HG03108 (cell line): ENCODE measurements around the gene ZNRF1.
"Not testable (repeated sequence)": the region's sequence is repeated elsewhere in the genome, so short reads cannot be mapped to it uniquely, and the experiment has no call there.

Experiments used
- ATAC-seq: cut with Tn5 transposase; IDR thresholded peaks from one replicate; pipeline ENCODE4 v1.9.1; 2021; ENCODE audit warnings: moderate library complexity; ENCODE audit not compliant: unreplicated experiment

ZNRF1 gene

GRCh38 chr16:74998481-74999218, at the start of gene ZNRF1:
Gene ZNRF1, plus strand, starts transcription at chr16:74999024. Its CDS starts 648 bp downstream, at chr16:74999672.
- peak; percentile 48 for ATAC-seq

- no peak for ATAC-seq
Measured at GRCh38 chr16:74949309-74949708, 49.5 kb upstream of the ZNRF1 start.

GRCh38 chr16:74950511-74950910, 48.3 kb upstream of the ZNRF1 start:
- no peak for ATAC-seq

DNA sequence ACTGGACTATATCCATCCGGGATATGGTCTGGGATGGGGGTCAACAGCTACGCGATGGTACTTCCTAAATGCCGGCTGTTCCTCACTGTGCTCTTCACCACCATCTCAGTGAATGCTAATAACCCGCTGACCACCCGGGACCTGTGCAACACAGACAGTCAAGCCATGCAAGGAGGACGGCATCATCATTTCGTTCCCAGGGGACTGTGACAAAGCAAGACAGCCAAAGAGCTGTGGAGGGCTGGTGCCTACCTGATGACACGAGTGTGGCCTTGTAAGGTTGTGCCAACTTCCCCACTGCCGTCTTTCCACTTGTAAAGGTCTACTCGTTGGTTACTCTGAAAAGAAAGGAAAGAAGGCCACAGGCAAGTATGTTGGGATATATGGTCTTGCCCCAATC, 47.6 kb upstream of the ZNRF1 start:
- ATAC-seq, result no peak

DNA sequence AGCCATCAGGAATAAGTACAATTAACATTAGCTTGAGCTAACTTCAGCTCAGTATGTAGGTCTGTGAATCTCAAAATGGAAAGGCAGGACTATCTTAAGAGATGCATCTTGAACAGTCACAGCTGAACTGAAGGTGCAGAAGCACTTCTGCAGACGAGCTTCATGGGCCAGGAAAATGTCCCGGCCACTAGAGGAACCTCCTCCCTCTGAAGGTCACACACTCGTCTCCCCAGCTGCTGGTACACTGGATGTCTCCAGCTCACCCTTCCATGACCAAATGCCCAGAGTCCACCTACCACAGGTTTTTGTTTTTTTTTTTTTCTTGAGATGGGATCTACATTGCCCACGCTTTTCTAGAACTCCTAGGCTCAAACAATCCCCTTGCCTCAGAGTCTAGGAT, 47.1 kb upstream of the ZNRF1 start:
- no peak for ATAC-seq

GRCh38 chr16:74954763-74955162, 44.1 kb upstream of the ZNRF1 start:
- ATAC-seq, result no peak

- ATAC-seq, result no peak
Measured at GRCh38 chr16:74973304-74973703, 25.5 kb upstream of the ZNRF1 start.

- ATAC-seq, result no peak
Measured at GRCh38 chr16:74975591-74975990, 23.2 kb upstream of the ZNRF1 start.

- ATAC-seq, result no peak
Measured at GRCh38 chr16:74982256-74982655, 16.6 kb upstream of the ZNRF1 start.

DNA sequence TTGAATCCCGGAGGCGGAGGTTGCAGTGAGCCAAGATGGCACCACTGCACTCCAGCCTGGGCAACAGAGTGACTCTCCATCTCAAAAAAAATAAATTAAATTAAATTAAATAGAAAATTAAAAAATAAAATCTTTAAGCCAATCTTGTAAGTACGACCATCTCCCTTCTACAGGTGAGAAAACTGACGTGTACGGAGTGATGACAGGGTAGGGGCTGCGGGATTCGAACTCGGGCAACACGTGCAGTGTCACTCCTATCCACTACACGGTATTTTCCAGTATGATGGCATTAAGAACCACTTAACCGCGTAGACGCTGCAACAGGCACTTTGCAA, 14.7 kb upstream of the ZNRF1 start:
- ATAC-seq, result no peak

DNA sequence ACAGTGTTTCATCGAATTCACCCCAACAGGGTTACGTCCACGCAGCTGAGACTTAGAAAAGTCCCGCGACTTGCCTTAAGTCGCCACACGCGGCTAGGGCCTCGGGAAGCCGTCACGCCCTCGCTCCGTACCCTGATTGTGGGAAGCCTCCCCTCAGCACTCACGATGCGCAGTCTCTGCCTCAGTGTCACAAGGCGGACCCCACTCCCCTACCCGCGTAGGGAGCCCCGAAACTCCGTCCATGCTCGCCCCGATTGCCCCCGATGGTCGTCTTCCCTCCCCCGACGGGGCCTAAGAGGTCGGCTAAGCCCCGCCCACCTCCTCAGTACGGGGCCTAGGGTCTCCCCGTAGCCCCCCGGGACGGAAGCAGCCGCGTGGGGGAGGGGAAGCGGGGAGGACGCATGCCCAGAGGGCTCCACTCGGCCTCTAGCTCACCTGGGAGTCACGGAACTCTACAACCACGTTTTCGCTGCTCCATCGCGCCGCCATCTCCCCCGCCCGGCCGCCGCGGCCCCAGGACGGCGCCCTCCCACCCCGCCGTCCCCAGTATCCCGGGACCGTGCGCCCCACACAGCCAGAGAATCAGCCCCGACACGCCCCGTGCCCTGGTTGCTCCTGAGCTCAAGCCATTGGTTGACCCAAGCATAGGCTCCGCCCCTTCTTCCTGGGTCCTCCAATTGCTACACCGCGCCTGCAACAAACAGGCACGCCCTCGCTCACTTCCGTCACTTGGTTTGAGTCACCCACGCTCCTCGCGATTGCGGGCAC, 14.1 kb upstream of the ZNRF1 start, which contains the start of gene WDR59:
Gene WDR59, minus strand, starts transcription at position 595 of the 768 bp plus-strand sequence. Its CDS starts 106 bp downstream, at position 489.
- peak; percentile 100 for ATAC-seq

DNA sequence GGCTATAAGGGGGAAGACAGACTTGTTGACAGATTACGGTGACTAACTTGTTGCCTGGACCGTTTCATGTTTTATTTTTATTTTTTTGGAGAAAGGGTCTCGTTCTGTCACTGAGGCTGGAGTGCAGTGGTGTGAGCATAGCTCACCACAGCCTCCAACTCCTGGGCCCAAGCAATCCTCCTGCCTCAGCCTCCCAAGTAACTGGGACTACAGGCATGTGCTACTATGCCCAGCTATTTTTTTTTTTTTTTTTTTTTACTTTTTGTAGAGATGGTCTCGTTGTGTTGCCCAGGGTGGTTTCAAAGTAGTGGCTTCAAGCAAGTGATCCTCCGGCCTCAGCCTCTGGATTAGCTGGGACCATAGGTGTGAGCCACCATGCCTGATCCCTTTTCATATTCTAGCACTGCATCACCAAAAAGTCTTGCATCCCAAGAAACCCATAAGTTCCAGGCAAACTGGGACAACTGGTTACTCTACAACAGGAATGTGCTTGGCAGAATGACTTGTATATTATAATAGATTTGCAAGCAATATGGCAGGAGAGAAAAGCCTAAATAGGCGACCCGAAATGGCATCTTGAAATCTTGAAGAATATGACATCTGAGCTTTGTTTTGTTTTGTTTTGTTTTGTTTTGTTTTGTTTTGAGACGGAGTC, 11.7 kb upstream of the ZNRF1 start:
- no peak for ATAC-seq

GRCh38 chr16:74989864-74990263, 9.0 kb upstream of the ZNRF1 start:
- not testable (repeated sequence) for ATAC-seq

DNA sequence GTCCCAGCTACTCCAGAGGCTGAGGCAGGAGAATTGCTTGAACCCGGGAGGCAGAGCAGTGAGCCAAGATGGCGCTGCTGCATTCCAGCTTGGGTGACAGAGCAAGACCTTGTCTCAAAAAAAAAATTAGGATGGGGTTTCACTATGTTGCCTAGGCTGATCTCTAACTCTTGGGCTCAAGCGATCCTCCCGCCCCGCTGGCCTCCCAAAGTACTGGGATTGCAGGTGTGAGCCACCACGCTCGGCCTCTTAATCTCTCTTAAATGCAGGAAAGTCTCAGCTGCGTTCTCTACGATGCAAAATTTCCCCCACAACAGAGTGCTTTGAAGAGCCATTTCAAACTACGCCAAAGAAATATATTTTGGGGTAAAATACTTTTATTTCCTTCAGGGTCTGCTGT, 8.0 kb upstream of the ZNRF1 start:
- no peak for ATAC-seq

GRCh38 chr16:74991268-74991592, 7.6 kb upstream of the ZNRF1 start:
- no peak for ATAC-seq

DNA sequence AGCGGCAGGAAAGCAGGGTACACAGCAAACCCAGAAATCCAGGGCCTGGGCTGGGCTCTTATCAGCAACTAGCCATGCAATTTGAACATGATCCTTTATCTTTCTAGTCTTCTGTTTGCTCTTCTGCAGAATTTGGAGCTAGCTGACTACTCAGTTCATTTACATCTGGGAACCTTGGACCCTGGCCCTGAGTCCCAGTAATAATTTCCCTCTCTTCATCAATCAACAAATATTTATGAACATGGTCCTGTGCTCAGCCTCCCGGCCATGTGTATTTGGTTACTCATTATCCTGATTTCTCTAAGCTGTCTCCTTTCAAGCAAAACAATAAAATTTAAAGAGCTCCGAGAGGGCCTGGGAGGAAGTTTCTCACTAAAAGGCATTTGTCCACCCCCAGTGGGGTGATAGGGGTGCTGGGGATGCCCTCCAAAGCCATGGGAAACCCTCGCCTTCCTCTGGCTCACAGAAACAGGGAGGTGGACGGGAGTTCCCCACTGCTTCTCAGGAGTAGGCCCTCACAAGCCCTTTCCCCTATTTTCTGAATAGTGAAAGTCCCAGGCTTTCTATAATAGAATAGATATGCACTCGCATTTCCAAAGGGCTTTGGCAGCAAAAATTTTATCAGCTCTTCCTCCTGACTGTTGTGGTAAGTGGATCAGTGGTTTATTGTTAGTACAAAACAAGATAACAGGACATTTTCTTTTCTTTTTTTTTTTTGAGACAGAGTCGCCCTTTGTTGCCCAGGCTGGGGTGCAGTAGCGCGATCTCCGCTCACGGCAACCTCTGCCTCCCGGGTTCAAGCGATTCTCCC, 7.0 kb upstream of the ZNRF1 start:
- no peak for ATAC-seq

DNA sequence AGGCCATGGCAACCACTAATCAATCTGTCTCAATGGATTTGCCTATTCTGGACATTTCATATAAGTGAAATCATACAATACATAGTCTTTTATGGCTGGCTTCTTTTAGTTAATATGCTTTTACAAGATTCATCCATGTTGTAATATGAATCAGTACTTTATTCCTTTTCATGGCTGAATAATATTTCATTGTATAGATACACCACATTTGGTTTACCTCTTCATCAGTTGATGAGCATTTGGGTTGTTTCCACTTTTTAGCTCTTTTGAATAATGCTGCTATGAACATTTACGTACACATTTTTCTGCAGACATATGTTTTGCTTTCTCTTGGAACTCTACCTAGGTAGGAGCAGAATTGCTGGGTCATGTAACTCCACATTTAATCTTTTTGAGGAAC, 2.8 kb upstream of the ZNRF1 start:
- ATAC-seq, result no peak

GRCh38 chr16:74997042-74997491, 1.8 kb upstream of the ZNRF1 start:
- no peak for ATAC-seq

- ATAC-seq, result peak; percentile 27
Measured at GRCh38 chr16:74999219-74999608, 390 bp downstream of the ZNRF1 start.

DNA sequence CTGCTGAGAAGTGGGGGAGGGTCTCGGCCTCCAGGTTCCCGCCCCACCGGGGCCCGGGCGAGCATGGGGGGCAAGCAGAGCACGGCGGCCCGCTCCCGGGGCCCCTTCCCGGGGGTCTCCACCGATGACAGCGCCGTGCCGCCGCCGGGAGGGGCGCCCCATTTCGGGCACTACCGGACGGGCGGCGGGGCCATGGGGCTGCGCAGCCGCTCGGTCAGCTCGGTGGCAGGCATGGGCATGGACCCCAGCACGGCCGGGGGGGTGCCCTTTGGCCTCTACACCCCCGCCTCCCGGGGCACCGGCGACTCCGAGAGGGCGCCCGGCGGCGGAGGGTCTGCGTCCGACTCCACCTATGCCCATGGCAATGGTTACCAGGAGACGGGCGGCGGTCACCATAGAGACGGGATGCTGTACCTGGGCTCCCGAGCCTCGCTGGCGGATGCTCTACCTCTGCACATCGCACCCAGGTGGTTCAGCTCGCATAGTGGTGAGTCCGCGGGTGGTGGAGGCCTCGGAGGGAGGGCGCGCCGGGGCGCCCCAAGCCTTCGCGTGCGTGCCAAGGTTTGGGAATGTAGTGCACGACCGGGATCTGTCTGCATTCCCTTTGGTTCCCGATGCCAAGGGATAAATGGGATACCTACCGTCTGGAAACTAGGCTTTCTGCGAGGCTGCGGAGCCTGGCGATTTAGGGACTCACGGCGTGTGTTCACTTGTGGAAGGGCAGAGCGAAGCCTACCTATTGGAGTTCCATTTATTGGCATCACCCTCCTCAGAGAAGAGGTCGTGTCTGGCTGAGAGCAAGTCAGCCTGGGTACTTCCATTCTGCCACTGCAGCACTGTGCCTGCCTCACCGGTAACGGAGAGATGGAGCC, 1.0 kb downstream of the ZNRF1 start:
- ATAC-seq, result no peak
